H9 (cell line): ENCODE measurements around the gene DNAJC15. TPM values are rescaled to one million over a fixed set of nuclear protein-coding genes. Genes with fewer than 3 reads are reported as not detected.

Experiments used
- DNase-seq: peaks from one replicate; pipeline ENCODE4 v3.0.0-alpha.2; 2017
- H2AFZ ChIP-seq: one replicate; pipeline ENCODE4 v1.6.1; 2013; ENCODE audit warnings: mild to moderate bottlenecking, low read length, control low read depth, moderate library complexity
- H2AK5ac ChIP-seq: 2 replicates; pipeline ENCODE4 v1.6.1; 2013; ENCODE audit warnings: low read length, control low read depth, mixed read lengths; ENCODE audit not compliant: insufficient read length
- H2BK120ac ChIP-seq: one replicate; pipeline ENCODE4 v1.6.1; 2013; ENCODE audit warnings: low read depth, mild to moderate bottlenecking, low read length, control low read depth, inconsistent platforms; ENCODE audit not compliant: poor library complexity, severe bottlenecking
- H2BK12ac ChIP-seq: 2 replicates; pipeline ENCODE4 v1.6.1; 2013; ENCODE audit warnings: low read length, control low read depth, mixed read lengths, low read depth; ENCODE audit not compliant: insufficient read length
- H2BK15ac ChIP-seq: 2 replicates; pipeline ENCODE4 v1.6.1; 2013; ENCODE audit warnings: low read depth, low read length, control low read depth
- H2BK20ac ChIP-seq: one replicate; pipeline ENCODE4 v1.6.1; 2013; ENCODE audit warnings: low read depth, mild to moderate bottlenecking, low read length, control low read depth, inconsistent platforms; ENCODE audit not compliant: poor library complexity, severe bottlenecking
- H2BK5ac ChIP-seq: 2 replicates; pipeline ENCODE4 v1.6.1; 2013; ENCODE audit warnings: low read length, control low read depth, mixed read lengths; ENCODE audit not compliant: insufficient read length
- H3K14ac ChIP-seq: 2 replicates; pipeline ENCODE4 v1.6.1; 2013; ENCODE audit warnings: low read length, control low read depth; ENCODE audit not compliant: insufficient read depth
- H3K18ac ChIP-seq: 2 replicates; pipeline ENCODE4 v1.6.1; 2013; ENCODE audit warnings: low read depth, mild to moderate bottlenecking, mixed read lengths, low read length, control low read depth; ENCODE audit not compliant: insufficient read length
- H3K23ac ChIP-seq: 2 replicates; pipeline ENCODE4 v1.6.1; 2013; ENCODE audit warnings: low read length, control low read depth, mixed read lengths, low read depth; ENCODE audit not compliant: insufficient read length
- H3K23me2 ChIP-seq: 2 replicates; pipeline ENCODE4 v1.6.1; 2013; ENCODE audit warnings: low read depth, mild to moderate bottlenecking, mixed read lengths, low read length, control low read depth; ENCODE audit not compliant: insufficient read length, poor library complexity, severe bottlenecking
- H3K27ac ChIP-seq: 2 replicates; pipeline ENCODE4 v1.5.1; 2013; ENCODE audit warnings: low read length, control low read depth, mixed read lengths, low read depth; ENCODE audit not compliant: insufficient read length
- H3K27me3 ChIP-seq: 2 replicates; pipeline ENCODE4 v1.6.1; 2013; ENCODE audit warnings: low read length, control low read depth, inconsistent platforms; ENCODE audit not compliant: insufficient read depth
- H3K4ac ChIP-seq: 2 replicates; pipeline ENCODE4 v1.6.1; 2013; ENCODE audit warnings: low read depth, mild to moderate bottlenecking, control low read depth, inconsistent platforms, low read length, moderate library complexity
- H3K4me1 ChIP-seq: 2 replicates; pipeline ENCODE4 v1.6.1; 2013; ENCODE audit warnings: low read length, control low read depth, inconsistent platforms; ENCODE audit not compliant: insufficient read depth
- H3K4me2 ChIP-seq: 2 replicates; pipeline ENCODE4 v1.6.1; 2013; ENCODE audit warnings: low read length, control low read depth, mixed read lengths; ENCODE audit not compliant: insufficient read length, insufficient read depth
- H3K56ac ChIP-seq: 2 replicates; pipeline ENCODE4 v1.6.1; 2013; ENCODE audit warnings: low read depth, mild to moderate bottlenecking, mixed read lengths, low read length, control low read depth; ENCODE audit not compliant: insufficient read length
- H3K79me1 ChIP-seq: 2 replicates; pipeline ENCODE4 v1.6.1; 2013; ENCODE audit warnings: low read depth, mild to moderate bottlenecking, moderate library complexity, low read length, control low read depth, inconsistent platforms; ENCODE audit not compliant: insufficient read depth, poor library complexity, severe bottlenecking
- H3K79me2 ChIP-seq: 2 replicates; pipeline ENCODE4 v1.6.1; 2013; ENCODE audit warnings: low read length, control low read depth, inconsistent platforms; ENCODE audit not compliant: insufficient read depth
- H3K9ac ChIP-seq: 2 replicates; pipeline ENCODE4 v1.6.1; 2013; ENCODE audit warnings: low read length, control low read depth, mixed read lengths; ENCODE audit not compliant: insufficient read length; ENCODE audit errors: extremely low read depth
- H3K9me3 ChIP-seq: one replicate; pipeline ENCODE4 v1.6.1; 2013; ENCODE audit warnings: low read depth, low read length, inconsistent platforms; ENCODE audit not compliant: control insufficient read depth
- H3T11ph ChIP-seq: one replicate; pipeline ENCODE4 v1.6.1; 2013; ENCODE audit warnings: mild to moderate bottlenecking, low read length, control low read depth, inconsistent platforms
- H4K20me1 ChIP-seq: one replicate; pipeline ENCODE4 v1.6.1; 2013; ENCODE audit not compliant: control insufficient read depth, insufficient read length, insufficient read depth
- H4K5ac ChIP-seq: 2 replicates; pipeline ENCODE4 v1.6.1; 2013; ENCODE audit warnings: low read depth, mild to moderate bottlenecking, mixed read lengths, low read length, control low read depth; ENCODE audit not compliant: insufficient read length
- H4K8ac ChIP-seq: replicated peaks from 2 replicates; pipeline ENCODE4 v1.6.1; 2013; ENCODE audit warnings: low read length, control low read depth, mixed read lengths, low read depth; ENCODE audit not compliant: insufficient read length
- H4K91ac ChIP-seq: 2 replicates; pipeline ENCODE4 v1.6.1; 2013; ENCODE audit warnings: low read depth, mild to moderate bottlenecking, moderate library complexity, mixed read lengths, low read length, control low read depth; ENCODE audit not compliant: insufficient read length
- H3K27ac Mint-ChIP-seq, 3 experiments: 2 replicates in 2 of 3; 3 replicates in 1 of 3; pipeline ENCODE4 v1.8.0; 2020 to 2021; ENCODE audit warnings: mixed read lengths in 3 of 3, mild to moderate bottlenecking in 1 of 3, moderate library complexity in 1 of 3
- H3K27me3 Mint-ChIP-seq: 2 replicates; pipeline ENCODE4 v1.8.0; 2021; ENCODE audit warnings: low read depth, mild to moderate bottlenecking, moderate library complexity, mixed read lengths
- H3K36me3 Mint-ChIP-seq, 3 experiments: 2 replicates in 2 of 3; 3 replicates in 1 of 3; pipeline ENCODE4 v1.8.0; 2020 to 2021; ENCODE audit warnings: low read depth in 3 of 3, mixed read lengths in 3 of 3; ENCODE audit not compliant: insufficient read depth in 1 of 3
- H3K4me1 Mint-ChIP-seq, 2 experiments: 2 replicates each; pipeline ENCODE4 v1.8.0; 2020; ENCODE audit warnings: mixed read lengths in 2 of 2
- H3K4me3 Mint-ChIP-seq, 2 experiments: 2 replicates in 1 of 2; 3 replicates in 1 of 2; pipeline ENCODE4 v1.8.0; 2020 to 2021; ENCODE audit warnings: mild to moderate bottlenecking in 2 of 2, mixed read lengths in 2 of 2, moderate library complexity in 1 of 2
- H3K9me3 Mint-ChIP-seq, 2 experiments: 2 replicates in 1 of 2; 3 replicates in 1 of 2; pipeline ENCODE4 v1.8.0; 2020; ENCODE audit warnings: mild to moderate bottlenecking in 2 of 2, mixed read lengths in 2 of 2, moderate library complexity in 1 of 2
- CTCF ChIP-seq: fragments of 200-600 bp; sonication (generic); conservative IDR thresholded peaks from 3 replicates; pipeline ENCODE4 v1.8.0; 2021; ENCODE audit warnings: antibody characterized with exemption, mild to moderate bottlenecking
- WGBS: extraction: QIAGEN DNeasy Blood & Tissue Kit; methylation state at CpG from one replicate; pipeline ENCODE4 v1.1.7; 2013; ENCODE audit warnings: missing lambda C conversion rate, low lambda C conversion rate, mixed read lengths; ENCODE audit not compliant: insufficient read length; ENCODE audit errors: extremely low coverage; 5-methylcytosine and 5-hydroxymethylcytosine counted together
- total RNA-seq: library from RNA; stranded (reverse); gene quantifications from 2 replicates; pipeline ENCODE4 v1.2.1, GENCODE V29; 2021

DNAJC15 gene
- total RNA-seq, 1 experiment from 2014 or later, result 13.4 TPM

GRCh38 chr13:43133792-43134191, 110.4 kb downstream of the DNAJC15 start:
- no peak overlapping the region for H2BK20ac ChIP-seq
- Mint-ChIP-seq H3K4me3 (no peak overlapping the region), H3K27ac (peak overlapping the region in 1 of 3 experiments; percentile 13; a peak in 1 of 7 replicates), H3K9me3 (no peaks in the 10 kb centered on the region), H3K4me1 (peaks cover 34 to 50% of the 10 kb centered on the region in 2 experiments), H3K36me3 (no peaks in the 10 kb centered on the region), H3K27me3 (no peaks in the 10 kb centered on the region)
- H2BK15ac ChIP-seq, result no peak overlapping the region
- H3K27ac ChIP-seq, result no peak overlapping the region
- no peak overlapping the region for H3K23ac ChIP-seq
- no peak overlapping the region for H3K56ac ChIP-seq
- no peak for TF ChIP-seq CTCF
- H3K9ac ChIP-seq, result no peak overlapping the region
- H3K4me2 ChIP-seq, result no peak overlapping the region
- no peak overlapping the region for H4K5ac ChIP-seq
- no peaks in the 10 kb centered on the region for H3K23me2 ChIP-seq
- no peaks in the 10 kb centered on the region for H3K79me2 ChIP-seq
- no peaks in the 10 kb centered on the region for H4K20me1 ChIP-seq
- no peak overlapping the region for H2BK12ac ChIP-seq
- no peak overlapping the region for H3K18ac ChIP-seq
- no peak overlapping the region for H3K14ac ChIP-seq
- H4K8ac ChIP-seq, result no peak overlapping the region
- no peak overlapping the region for H2BK120ac ChIP-seq
- H3K79me1 ChIP-seq, result no peaks in the 10 kb centered on the region
- no peak for DNase-seq
- H3T11ph ChIP-seq, result no peak overlapping the region
- no peak overlapping the region for H3K4ac ChIP-seq
- H3K4me1 ChIP-seq, result peaks cover 10% of the 10 kb centered on the region
- WGBS, result no CpG with 5 or more reads among the region's 4 CpGs
- H3K9me3 ChIP-seq, result no peaks in the 10 kb centered on the region
- H2AK5ac ChIP-seq, result no peak overlapping the region
- H3K27me3 ChIP-seq, result no peaks in the 10 kb centered on the region
- H4K91ac ChIP-seq, result no peak overlapping the region
- no peak overlapping the region for H2BK5ac ChIP-seq
- no peak overlapping the region for H2AFZ ChIP-seq
